Thymus (tissue), 11 donors: ENCODE results near the gene LDAH. TPM values are rescaled to one million over a fixed set of nuclear protein-coding genes. Genes with fewer than 3 reads are reported as not detected.

ENCODE experiments used
- DNase-seq, 9 donors: peaks; one replicate each; pipeline ENCODE4 v3.0.0-alpha.2; 2013; ENCODE audit warnings: low spot score in 9 of 9, low read depth in 6 of 9, missing footprints in 1 of 9
- H3K27ac ChIP-seq, 2 donors: one replicate each; pipeline ENCODE4 v1.5.1; 2013; ENCODE audit warnings: control low read depth in 1 of 2, low read depth in 1 of 2, low read length in 1 of 2, mild to moderate bottlenecking in 1 of 2, moderate library complexity in 1 of 2
- H3K27me3 ChIP-seq, 2 donors: one replicate each; pipeline ENCODE4 v1.5.1; 2013; ENCODE audit warnings: low read length in 1 of 2; ENCODE audit not compliant: control insufficient read depth in 2 of 2, insufficient read depth in 1 of 2
- H3K36me3 ChIP-seq, 2 donors: one replicate each; pipeline ENCODE4 v1.5.1; 2013; ENCODE audit warnings: low read length in 1 of 2, mild to moderate bottlenecking in 1 of 2, moderate library complexity in 1 of 2; ENCODE audit not compliant: control insufficient read depth in 2 of 2, insufficient read depth in 2 of 2
- H3K4me1 ChIP-seq, 2 donors: one replicate each; pipeline ENCODE4 v1.5.1; 2013; ENCODE audit warnings: low read length in 2 of 2; ENCODE audit not compliant: control insufficient read depth in 2 of 2, insufficient read depth in 2 of 2
- H3K4me3 ChIP-seq, 2 donors: one replicate each; pipeline ENCODE4 v1.5.1; 2013; ENCODE audit warnings: low read length in 2 of 2, control low read depth in 1 of 2, mild to moderate bottlenecking in 1 of 2
- H3K9me3 ChIP-seq, 2 donors: one replicate each; pipeline ENCODE4 v1.5.1; 2013; ENCODE audit warnings: low read length in 1 of 2, mild to moderate bottlenecking in 1 of 2; ENCODE audit not compliant: control insufficient read depth in 2 of 2, insufficient read depth in 1 of 2
- WGBS: extraction: QIAGEN DNeasy Blood & Tissue Kit; methylation state at CpG from one replicate; pipeline ENCODE4 v1.1.7; 2013; 5-methylcytosine and 5-hydroxymethylcytosine counted together
- polyA plus RNA-seq: library from polyadenylated mRNA; stranded (reverse); fragments of 200-250 nt; gene quantifications from one replicate; pipeline ENCODE4 v1.2.3, GENCODE V29; 2013
- total RNA-seq: library from RNA; stranded (reverse); fragments of 120-200 nt; gene quantifications from one replicate; pipeline ENCODE4 v1.2.4, GENCODE V29; 2013
- donor health status: healthy.

The LDAH gene
- total and polyA plus RNA-seq, 2 donors: 10.1 to 23.1 TPM

DNA sequence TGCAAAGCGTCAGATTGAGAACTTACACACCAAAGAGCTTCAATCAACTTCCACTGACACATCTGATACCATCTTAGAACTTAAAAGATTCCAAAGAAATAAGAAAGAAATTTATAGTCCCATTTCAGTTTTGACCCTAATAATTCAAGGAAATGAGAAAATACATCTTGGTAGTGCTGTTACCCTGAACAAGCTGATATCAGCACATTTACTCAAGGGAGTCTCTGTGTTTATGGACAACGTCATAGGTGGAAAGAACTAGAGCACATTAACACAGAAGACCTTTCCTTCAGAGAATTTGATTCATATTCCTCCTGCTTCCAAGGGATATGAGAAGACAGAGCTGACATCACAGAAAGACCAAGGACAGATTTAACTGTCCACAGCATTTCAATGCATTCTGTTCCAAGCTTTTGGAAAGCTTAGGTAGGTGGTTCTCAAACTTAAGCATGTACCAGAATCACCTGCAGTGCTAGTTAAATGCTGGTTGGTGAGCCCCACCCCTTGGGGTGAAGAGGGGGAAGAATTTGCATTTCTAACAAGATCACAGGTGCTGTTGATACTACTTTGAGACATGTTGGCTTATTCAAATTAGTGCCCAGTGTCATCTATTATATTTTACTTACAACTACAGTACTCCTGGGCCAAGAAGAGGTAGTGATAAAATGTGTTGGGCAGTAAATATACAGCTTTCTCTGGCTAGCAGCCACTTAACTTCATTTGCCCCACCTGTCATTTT is 59.8 kb downstream of the LDAH start:
- no peak overlapping the region for H3K27ac ChIP-seq
- peaks cover 4 to 10% of the 10 kb centered on the region in 2 donors for H3K36me3 ChIP-seq
- 97% methylated on average over 2 of the region's 2 CpGs for WGBS
- no peak overlapping the region for H3K4me3 ChIP-seq
- no peaks in the 10 kb centered on the region for H3K4me1 ChIP-seq
- no peaks in the 10 kb centered on the region for H3K27me3 ChIP-seq
- DNase-seq: no peak
- H3K9me3 ChIP-seq: peaks cover 5 to 8% of the 10 kb centered on the region in 2 donors

DNA sequence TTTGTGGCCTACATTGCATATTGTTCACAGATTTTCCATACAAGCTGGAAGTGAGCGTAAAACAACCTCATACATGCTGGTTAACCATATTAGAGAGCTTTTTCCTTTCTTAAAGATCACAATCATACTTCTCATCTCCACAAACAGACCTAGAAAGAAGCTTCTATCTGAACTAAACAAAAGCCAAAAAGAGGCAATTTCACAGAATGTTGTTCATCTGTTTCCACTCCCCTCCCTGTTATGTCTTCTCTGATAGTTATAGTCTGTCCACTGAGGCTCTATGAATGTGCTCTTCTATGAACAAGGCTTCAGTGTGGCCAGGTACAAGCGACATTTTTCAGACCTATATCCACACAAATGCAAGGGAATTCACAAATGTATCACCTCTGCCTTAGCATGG is 63.4 kb downstream of the LDAH start:
- Histone ChIP-seq H3K4me1 (no peaks in the 10 kb centered on the region), H3K27ac (no peak overlapping the region), H3K9me3 (no peaks in the 10 kb centered on the region), H3K36me3 (peaks cover 0 to 4% of the 10 kb centered on the region in 2 donors), H3K4me3 (no peak overlapping the region), H3K27me3 (no peaks in the 10 kb centered on the region)
- 95% methylated on average over 2 of the region's 2 CpGs for WGBS
- no peak for DNase-seq

DNA sequence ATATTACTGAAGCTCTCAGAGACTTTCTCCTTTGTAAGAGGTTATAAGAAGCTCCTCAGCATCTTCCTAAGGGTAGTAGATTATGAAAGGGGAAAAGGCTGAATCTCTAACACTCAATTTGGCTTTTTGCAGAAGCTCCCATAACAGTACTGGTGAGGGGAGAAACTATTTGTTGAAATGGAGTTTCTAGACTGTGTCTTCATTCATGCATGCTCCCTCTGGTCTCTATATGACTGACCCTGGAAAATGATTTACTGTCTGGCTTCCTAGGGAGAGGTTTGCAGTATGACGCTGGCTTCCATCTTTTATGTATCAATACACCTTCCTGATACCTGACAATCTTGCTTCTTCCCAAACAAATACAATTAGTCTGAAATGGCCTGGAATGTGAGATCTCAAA is 63.9 kb downstream of the LDAH start:
- WGBS: 100% methylated on average over 1 of the region's 1 CpG
- H3K36me3 ChIP-seq: peaks cover 0 to 4% of the 10 kb centered on the region in 2 donors

DNA sequence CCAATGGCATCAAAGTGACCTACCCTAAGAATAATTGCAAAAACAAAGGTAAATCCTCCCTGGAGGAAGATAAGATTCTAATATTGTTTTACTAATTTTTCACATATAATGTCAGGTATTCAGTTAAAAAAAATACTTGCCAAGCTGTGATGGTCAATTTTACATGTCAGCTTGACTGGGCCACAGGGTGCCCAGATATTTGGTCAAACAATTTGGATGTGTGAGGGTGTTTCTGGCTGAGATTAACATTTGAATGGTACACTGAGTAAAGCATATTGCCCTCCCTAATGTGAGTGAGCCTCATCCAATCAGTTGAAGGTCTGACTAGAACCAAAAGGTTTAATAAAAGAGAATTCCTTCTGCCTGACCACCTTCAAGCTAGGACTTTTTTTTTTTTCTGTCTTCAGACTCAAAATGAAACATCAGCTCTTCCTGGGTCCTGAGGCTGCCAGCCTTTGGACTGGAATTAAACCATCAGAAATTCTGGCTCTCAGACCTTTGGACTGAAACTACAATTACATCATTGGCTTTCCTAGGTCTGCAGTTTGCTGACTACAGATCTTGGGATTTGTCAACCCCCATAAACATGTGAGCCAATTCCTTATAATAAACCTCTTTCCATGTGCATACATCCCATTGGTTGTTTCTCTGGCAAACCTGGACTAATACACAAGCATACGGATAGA is 65.4 kb downstream of the LDAH start:
- Histone ChIP-seq H3K4me3 (no peak overlapping the region), H3K9me3 (no peaks in the 10 kb centered on the region), H3K4me1 (no peaks in the 10 kb centered on the region), H3K27ac (no peak overlapping the region), H3K27me3 (no peaks in the 10 kb centered on the region), H3K36me3 (peaks cover 0 to 4% of the 10 kb centered on the region in 2 donors)
- no peak for DNase-seq
- 97% methylated on average over 1 of the region's 1 CpG for WGBS

More for the DNA sequence above, 63.9 kb downstream of the LDAH start:
- no peaks in the 10 kb centered on the region for H3K4me1 ChIP-seq
- no peaks in the 10 kb centered on the region for H3K9me3 ChIP-seq
- no peak for DNase-seq
- no peak overlapping the region for H3K27ac ChIP-seq
- H3K27me3 ChIP-seq: no peaks in the 10 kb centered on the region
- no peak overlapping the region for H3K4me3 ChIP-seq

DNA sequence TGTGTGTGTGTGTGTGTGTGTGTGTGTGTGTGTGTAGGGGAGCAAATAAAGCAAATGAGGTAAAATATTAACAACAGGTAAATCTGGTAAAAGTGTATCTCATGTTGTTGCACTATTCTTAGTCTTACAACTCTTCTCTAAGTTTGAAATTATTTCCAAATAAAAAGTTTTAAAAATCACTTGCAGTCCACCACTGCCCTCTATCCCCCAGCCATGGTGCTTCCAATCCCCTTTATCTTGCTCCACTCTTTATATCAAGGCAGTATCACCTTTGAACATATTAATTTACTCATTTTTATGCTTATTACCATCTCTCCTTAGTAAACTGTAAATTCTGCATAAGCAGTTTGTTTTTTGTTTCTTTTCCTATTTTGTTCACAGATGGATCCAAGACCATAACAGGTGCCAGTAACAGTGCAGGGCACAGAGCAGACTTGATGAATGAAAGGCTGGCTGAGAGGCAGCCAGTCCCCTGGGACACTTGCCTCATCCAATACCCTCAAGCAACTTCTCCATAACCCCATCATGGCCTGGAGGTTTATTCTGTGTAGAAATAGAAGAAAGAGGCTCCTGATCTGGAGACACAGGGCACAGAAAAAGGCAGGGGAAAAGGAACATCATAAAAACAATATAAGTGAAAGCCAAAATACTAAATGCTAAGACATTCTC is 67.6 kb downstream of the LDAH start:
- Histone ChIP-seq H3K9me3 (no peaks in the 10 kb centered on the region), H3K4me1 (no peaks in the 10 kb centered on the region), H3K36me3 (peaks cover 0 to 4% of the 10 kb centered on the region in 2 donors), H3K4me3 (no peak overlapping the region), H3K27me3 (no peaks in the 10 kb centered on the region), H3K27ac (no peak overlapping the region)
- DNase-seq: no peak

DNA sequence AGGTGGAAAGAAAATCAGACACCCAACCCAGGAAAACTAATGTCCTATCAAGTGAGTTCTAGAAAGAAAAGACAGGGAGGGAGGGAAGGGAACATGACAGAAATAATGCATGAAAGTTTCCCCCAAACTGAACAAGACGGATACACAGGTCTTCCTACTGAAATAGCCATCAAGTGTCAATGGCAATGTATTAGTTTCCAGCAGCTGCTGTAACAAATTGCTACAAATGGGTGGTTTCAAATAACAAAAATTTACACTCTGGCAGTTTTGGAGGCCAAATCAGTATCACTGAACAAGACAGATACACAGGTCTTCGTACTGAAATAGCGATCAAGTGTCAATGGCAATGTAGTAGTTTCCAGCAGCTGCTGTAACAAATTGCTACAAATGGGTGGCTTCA is 70.6 kb downstream of the LDAH start:
- H3K27me3 ChIP-seq: no peaks in the 10 kb centered on the region
- no peak for DNase-seq
- no peak overlapping the region for H3K27ac ChIP-seq
- no peaks in the 10 kb centered on the region for H3K4me1 ChIP-seq
- H3K4me3 ChIP-seq: no peak overlapping the region
- 98% methylated on average over 3 of the region's 3 CpGs for WGBS
- H3K36me3 ChIP-seq: no peaks in the 10 kb centered on the region
- no peaks in the 10 kb centered on the region for H3K9me3 ChIP-seq

DNA sequence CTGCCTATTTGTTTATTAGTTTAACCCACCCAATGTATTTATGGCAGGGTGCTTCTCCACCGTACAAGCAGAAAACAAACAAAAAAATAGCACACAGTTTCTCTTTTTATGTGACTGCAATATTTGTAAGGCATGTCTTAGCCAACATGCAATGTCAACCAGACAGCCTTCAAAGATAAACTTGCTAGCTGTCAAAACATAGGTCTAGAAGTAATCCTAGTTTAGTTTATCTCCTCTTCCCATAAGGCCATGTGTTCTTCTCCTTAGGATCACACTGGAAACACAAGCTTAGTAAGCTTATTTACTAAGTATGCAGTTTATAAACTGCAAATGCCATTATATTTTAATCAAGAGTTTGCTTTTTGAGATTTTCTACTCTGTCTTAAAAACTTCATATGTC is 75.6 kb downstream of the LDAH start:
- no peaks in the 10 kb centered on the region for H3K27me3 ChIP-seq
- DNase-seq: no peak
- no peaks in the 10 kb centered on the region for H3K4me1 ChIP-seq
- H3K9me3 ChIP-seq: no peaks in the 10 kb centered on the region
- no peaks in the 10 kb centered on the region for H3K36me3 ChIP-seq
- WGBS: 92% methylated on average over 1 of the region's 1 CpG
- no peak overlapping the region for H3K4me3 ChIP-seq
- no peak overlapping the region for H3K27ac ChIP-seq

DNA sequence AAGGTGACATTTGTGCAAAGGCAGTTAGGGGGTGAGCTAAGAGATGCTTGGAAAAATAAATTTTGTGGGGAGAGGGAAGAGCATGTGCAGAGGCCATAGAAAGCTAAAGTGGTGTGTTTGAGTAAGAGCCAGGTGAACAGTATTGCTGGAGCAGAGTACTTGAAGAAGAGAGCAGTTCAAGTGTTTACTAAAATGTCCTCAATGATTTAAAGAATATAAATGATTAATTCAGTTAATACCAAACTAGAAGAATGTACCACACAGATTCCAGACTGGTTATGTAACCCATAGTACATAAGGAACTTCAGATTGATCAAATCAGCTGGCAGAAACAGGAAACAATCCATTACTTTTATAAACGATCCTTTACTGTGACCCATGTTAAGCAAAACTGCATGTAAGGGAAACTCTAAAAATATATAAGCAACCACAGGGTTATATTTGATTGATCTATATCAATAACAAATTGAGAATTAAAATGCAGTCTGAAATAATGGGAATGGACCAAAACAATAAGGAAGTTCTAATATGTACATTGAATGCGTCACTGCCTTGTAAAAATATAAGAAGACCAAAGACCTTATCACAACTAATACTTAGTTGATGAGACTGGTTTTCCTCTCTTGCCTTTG is 76.9 kb downstream of the LDAH start:
- DNase-seq: no peak
- Histone ChIP-seq H3K27ac (no peak overlapping the region), H3K36me3 (no peaks in the 10 kb centered on the region), H3K27me3 (no peaks in the 10 kb centered on the region), H3K9me3 (no peaks in the 10 kb centered on the region), H3K4me3 (no peak overlapping the region), H3K4me1 (no peaks in the 10 kb centered on the region)
- 66% methylated on average over 2 of the region's 2 CpGs for WGBS
